NCI-H1048 (cell line): ENCODE measurements around the gene CISH.

Source experiments
- DNase-seq: peaks from one replicate; lab custom pipeline; 2025; lab: John Stamatoyannopoulos, UW

The CISH gene

GRCh38 chr3:50599115-50599715 is 12.4 kb downstream of the CISH start:
- DNase-seq = no peak

GRCh38 chr3:50594253-50594785 is 17.3 kb downstream of the CISH start:
- DNase-seq = no peak

- DNase-seq = no peak
Observed at GRCh38 chr3:50592568-50592967, 19.0 kb downstream of the CISH start.

GRCh38 chr3:50591196-50591741 is 20.3 kb downstream of the CISH start:
- DNase-seq = no peak

GRCh38 chr3:50588759-50589433 is 22.7 kb downstream of the CISH start:
- DNase-seq = no peak

GRCh38 chr3:50587806-50588758 is 23.5 kb downstream of the CISH start:
- DNase-seq = no peak

- no peak for DNase-seq
Observed at GRCh38 chr3:50587373-50587772, 24.2 kb downstream of the CISH start.

- no peak for DNase-seq
Observed at GRCh38 chr3:50586763-50587070, 24.9 kb downstream of the CISH start.

GRCh38 chr3:50585919-50586762 is 25.4 kb downstream of the CISH start:
- no peak for DNase-seq

- DNase-seq = no peak
Observed at GRCh38 chr3:50584391-50584790, 27.2 kb downstream of the CISH start.

- no peak for DNase-seq
Observed at GRCh38 chr3:50583897-50584296, 27.7 kb downstream of the CISH start.

- DNase-seq = no peak
Observed at GRCh38 chr3:50582083-50582482, 29.5 kb downstream of the CISH start.

- no peak for DNase-seq
Observed at GRCh38 chr3:50581459-50581842, 30.1 kb downstream of the CISH start.

- DNase-seq = no peak
Observed at GRCh38 chr3:50580683-50581458, 30.7 kb downstream of the CISH start.

GRCh38 chr3:50577348-50577747 is 34.2 kb downstream of the CISH start:
- DNase-seq = no peak

GRCh38 chr3:50575372-50575771 is 36.2 kb downstream of the CISH start:
- no peak for DNase-seq

GRCh38 chr3:50574444-50574831 is 37.1 kb downstream of the CISH start:
- no peak for DNase-seq

GRCh38 chr3:50573566-50574443 is 37.8 kb downstream of the CISH start:
- DNase-seq = no peak

- no peak for DNase-seq
Observed at GRCh38 chr3:50572801-50573371, 38.7 kb downstream of the CISH start.
